Liver (tissue), 9 donors: ENCODE measurements around the gene IFT122. TPM values are rescaled to one million over a fixed set of nuclear protein-coding genes. Genes with fewer than 3 reads are reported as not detected.

Source experiments
- DNase-seq: peaks from one replicate; pipeline ENCODE4 v3.0.0-alpha.2; 2017; ENCODE audit warnings: low spot score
- H3K27ac ChIP-seq, 2 donors: one replicate each; pipeline ENCODE4 v1.7.0; 2013; ENCODE audit warnings: inconsistent platforms in 2 of 2, low read length in 2 of 2, control low read depth in 1 of 2, low read depth in 1 of 2, mild to moderate bottlenecking in 1 of 2
- H3K27me3 ChIP-seq, 4 donors: one replicate each; pipeline versions ENCODE4 v1.6.1 to v1.7.0; 2013; ENCODE audit warnings: low read length in 3 of 4, inconsistent platforms in 1 of 4, mild to moderate bottlenecking in 1 of 4, moderate library complexity in 1 of 4; ENCODE audit not compliant: control insufficient read depth in 4 of 4, insufficient read depth in 4 of 4
- H3K36me3 ChIP-seq, 4 donors: one replicate each; pipeline versions ENCODE4 v1.6.1 to v1.7.0; 2013; ENCODE audit warnings: low read length in 3 of 4, mild to moderate bottlenecking in 3 of 4, low read depth in 1 of 4, moderate library complexity in 1 of 4; ENCODE audit not compliant: control insufficient read depth in 4 of 4, insufficient read depth in 3 of 4
- H3K4me1 ChIP-seq, 4 donors: one replicate each; pipeline versions ENCODE4 v1.6.1 to v1.7.0; 2013; ENCODE audit warnings: low read length in 3 of 4, mild to moderate bottlenecking in 3 of 4, moderate library complexity in 1 of 4; ENCODE audit not compliant: control insufficient read depth in 4 of 4, insufficient read depth in 4 of 4
- H3K4me3 ChIP-seq, 3 donors: one replicate each; pipeline versions ENCODE4 v1.6.1 to v1.7.0; 2013; ENCODE audit warnings: low read length in 3 of 3, control low read depth in 1 of 3, low read depth in 1 of 3, mild to moderate bottlenecking in 1 of 3
- H3K9ac ChIP-seq, 2 donors: one replicate each; pipeline ENCODE4 v1.7.0; 2013; ENCODE audit warnings: low read length in 2 of 2, mild to moderate bottlenecking in 2 of 2, moderate library complexity in 2 of 2, control low read depth in 1 of 2, low read depth in 1 of 2
- H3K9me3 ChIP-seq, 4 donors: one replicate each; pipeline versions ENCODE4 v1.6.1 to v1.7.0; 2013; ENCODE audit warnings: low read length in 3 of 4; ENCODE audit not compliant: control insufficient read depth in 4 of 4
- ATF3 ChIP-seq: IDR thresholded peaks from 2 replicates; pipeline ENCODE4 v1.6.1; 2016; ENCODE audit warnings: antibody characterized with exemption
- CTCF ChIP-seq: fragments of 150-350 bp; IDR thresholded peaks from 2 replicates; pipeline ENCODE4 v1.5.1; 2017; ENCODE audit warnings: improper control_type of control experiment, low read depth, low read length; ENCODE audit not compliant: missing input control
- EGR1 ChIP-seq, 2 donors: IDR thresholded peaks; 2 replicates each; pipeline ENCODE4 v1.6.1; 2016 to 2018; ENCODE audit warnings: antibody characterized with exemption in 2 of 2, low read depth in 2 of 2
- FOXA1 ChIP-seq: IDR thresholded peaks from 2 replicates; pipeline ENCODE4 v1.6.1; 2016; ENCODE audit warnings: antibody characterized with exemption
- FOXA2 ChIP-seq: IDR thresholded peaks from 2 replicates; pipeline ENCODE4 v1.6.1; 2016; ENCODE audit warnings: antibody characterized with exemption
- GABPA ChIP-seq, 2 donors: IDR thresholded peaks in 1 of 2; conservative IDR thresholded peaks in 1 of 2; 2 replicates each; pipeline ENCODE4 v1.6.1; 2016; ENCODE audit warnings: antibody characterized with exemption in 2 of 2, mild to moderate bottlenecking in 1 of 2, moderate library complexity in 1 of 2
- HNF4A ChIP-seq, 2 donors: conservative IDR thresholded peaks; 2 replicates each; pipeline ENCODE4 v1.6.1; 2016; ENCODE audit warnings: antibody characterized with exemption in 2 of 2, mild to moderate bottlenecking in 2 of 2
- HNF4G ChIP-seq: IDR thresholded peaks from 2 replicates; pipeline ENCODE4 v1.6.1; 2016; ENCODE audit warnings: antibody characterized with exemption
- JUND ChIP-seq, 2 donors: IDR thresholded peaks; 2 replicates each; pipeline ENCODE4 v1.6.1; 2016; ENCODE audit warnings: antibody characterized with exemption in 2 of 2
- MAX ChIP-seq: IDR thresholded peaks from 2 replicates; pipeline ENCODE4 v1.6.1; 2016; ENCODE audit warnings: antibody characterized with exemption
- NR2F2 ChIP-seq: IDR thresholded peaks from 2 replicates; pipeline ENCODE4 v1.6.1; 2016; ENCODE audit warnings: antibody characterized with exemption
- REST ChIP-seq: IDR thresholded peaks from 2 replicates; pipeline ENCODE4 v1.6.1; 2016; ENCODE audit warnings: antibody characterized with exemption, mild to moderate bottlenecking
- RXRA ChIP-seq, 2 donors: IDR thresholded peaks; 2 replicates each; pipeline ENCODE4 v1.6.1; 2017 to 2018; ENCODE audit warnings: antibody characterized with exemption in 2 of 2, mild to moderate bottlenecking in 1 of 2
- SP1 ChIP-seq: IDR thresholded peaks from 2 replicates; pipeline ENCODE4 v1.6.1; 2018; ENCODE audit warnings: antibody characterized with exemption, mild to moderate bottlenecking
- TAF1 ChIP-seq: conservative IDR thresholded peaks from 2 replicates; pipeline ENCODE4 v1.6.1; 2016; ENCODE audit warnings: antibody characterized with exemption, mild to moderate bottlenecking
- YY1 ChIP-seq: IDR thresholded peaks from 2 replicates; pipeline ENCODE4 v1.6.1; 2016; ENCODE audit warnings: antibody characterized with exemption, mild to moderate bottlenecking
- ZBTB33 ChIP-seq: IDR thresholded peaks from 2 replicates; pipeline ENCODE4 v1.6.1; 2016; ENCODE audit warnings: antibody characterized with exemption
- WGBS: extraction: QIAGEN DNeasy Blood & Tissue Kit; methylation state at CpG from one replicate; pipeline ENCODE4 v1.1.7; 2013; 5-methylcytosine and 5-hydroxymethylcytosine counted together
- polyA plus RNA-seq, 2 donors: library from polyadenylated mRNA; stranded (reverse) in 1 of 2; unstranded in 1 of 2; fragments of 200-250 nt in 1 of 2; fragments of >200 nt in 1 of 2; fragmentation: Nextera tagmentation in 1 of 2; extraction: Ambion mirVana in 1 of 2; gene quantifications; one replicate each; pipeline versions ENCODE4 v1.2.1 to v1.2.3, GENCODE V29; 2013 to 2015
- total RNA-seq, 2 donors: library from RNA; depleted of rRNA; stranded (reverse); fragments of >200 nt; gene quantifications; one replicate each; pipeline ENCODE4 v1.2.3, GENCODE V29; 2014
- donor health status: healthy.
- donor health status: healthy.
- donor health status: healthy.
- donor health status: healthy.
- donor health status: healthy.

Gene IFT122
- total and polyA plus RNA-seq, 4 donors = 3.3 to 25.8 (median 10.6) TPM

GRCh38 chr3:129555616-129556357, 115.8 kb downstream of the IFT122 start:
- Histone ChIP-seq H3K4me1 (peaks cover 0 to 13% (median 2%) of the 10 kb centered on the region in 4 donors), H3K27me3 (no peaks in the 10 kb centered on the region), H3K36me3 (peaks cover 0 to 1% (median 0%) of the 10 kb centered on the region in 4 donors), H3K9ac (no peak overlapping the region), H3K4me3 (no peak overlapping the region), H3K27ac (no peak overlapping the region), H3K9me3 (no peaks in the 10 kb centered on the region)
- DNase-seq = no peak
- TF ChIP-seq JUND (IDR thresholded peaks at IDR 0.05) (no peak), EGR1 (IDR thresholded peaks at IDR 0.05; ENCODE audit: low read depth in 2 of 2) (no peak), REST (no peak), FOXA1 (no peak), HNF4G (no peak), FOXA2 (no peak), RXRA (IDR thresholded peaks at IDR 0.05) (no peak), HNF4A (conservative IDR thresholded peaks at IDR 0.05) (no peak), SP1 (no peak), ZBTB33 (no peak), MAX (no peak), TAF1 (no peak), YY1 (no peak), NR2F2 (no peak), CTCF (no peak), ATF3 (no peak)
- 85% methylated on average over 18 of the region's 18 CpGs for WGBS

GRCh38 chr3:129556358-129556695, 116.3 kb downstream of the IFT122 start:
- H3K36me3 ChIP-seq = peaks cover 0 to 1% (median 0%) of the 10 kb centered on the region in 4 donors
- no peak overlapping the region for H3K27ac ChIP-seq
- TF ChIP-seq MAX = no peak
- no peak for TF ChIP-seq YY1
- TF ChIP-seq EGR1 (IDR thresholded peaks at IDR 0.05; ENCODE audit: low read depth in 2 of 2) = no peak
- no peak for TF ChIP-seq GABPA (IDR thresholded peaks at IDR 0.05 in 1 of 2, conservative IDR thresholded peaks at IDR 0.05 in 1 of 2)
- no peak for TF ChIP-seq RXRA (IDR thresholded peaks at IDR 0.05)
- no peak for TF ChIP-seq HNF4G
- no peak for TF ChIP-seq REST
- no peak for TF ChIP-seq SP1
- no peak for TF ChIP-seq FOXA1
- no peak for TF ChIP-seq TAF1
- TF ChIP-seq NR2F2 = no peak
- no peak for TF ChIP-seq ATF3
- no peak overlapping the region for H3K9ac ChIP-seq
- no peak overlapping the region for H3K4me3 ChIP-seq
- H3K4me1 ChIP-seq = peaks cover 0 to 13% (median 2%) of the 10 kb centered on the region in 4 donors
- no peak for DNase-seq
- no peaks in the 10 kb centered on the region for H3K27me3 ChIP-seq
- no peaks in the 10 kb centered on the region for H3K9me3 ChIP-seq
- WGBS = 93% methylated on average over 15 of the region's 15 CpGs
